WTC11 (cell line): ENCODE measurements around the gene SHC2. TPM values are rescaled to one million over a fixed set of nuclear protein-coding genes. Genes with fewer than 3 reads are reported as not detected.

Experiments
- ATAC-seq: fragments of 200-7000 bp; cut with Tn5 transposase; 2 replicates; pipeline ENCODE4 v1.10.0; 2021; ENCODE audit warnings: mild to moderate bottlenecking, moderate library complexity
- CTCF ChIA-PET: fragments of 300-600 bp; sonication (Branson Sonifier 250); formaldehyde crosslinking; loops from one replicate; lab custom pipeline; 2021; ENCODE audit warnings: antibody characterized with exemption; lab: Charles Lee
- POLR2A ChIA-PET: fragments of 350-600 bp; sonication (Branson Sonifier 250); formaldehyde crosslinking; loops from one replicate; lab custom pipeline; 2021; ENCODE audit warnings: antibody characterized with exemption; lab: Charles Lee
- DNase-seq: peaks from one replicate; pipeline ENCODE4 v3.0.0; 2021; ENCODE audit warnings: low spot score
- H3K27ac Mint-ChIP-seq: 2 replicates; pipeline ENCODE4 v1.8.0; 2021; ENCODE audit warnings: mixed read lengths
- H3K27me3 Mint-ChIP-seq: 2 replicates; pipeline ENCODE4 v1.8.0; 2021; ENCODE audit warnings: low read depth, mild to moderate bottlenecking, moderate library complexity, mixed read lengths
- H3K36me3 Mint-ChIP-seq: 2 replicates; pipeline ENCODE4 v1.8.0; 2021; ENCODE audit warnings: mixed read lengths
- H3K4me1 Mint-ChIP-seq: 2 replicates; pipeline ENCODE4 v1.8.0; 2022; ENCODE audit warnings: mixed read lengths
- H3K4me3 Mint-ChIP-seq: 2 replicates; pipeline ENCODE4 v1.8.0; 2021; ENCODE audit warnings: mild to moderate bottlenecking, moderate library complexity, mixed read lengths
- H3K9me3 Mint-ChIP-seq: 2 replicates; pipeline ENCODE4 v1.8.0; 2021; ENCODE audit warnings: mixed read lengths
- AFF4 ChIP-seq: sonication (generic); formaldehyde crosslinking; IDR thresholded peaks from 2 replicates; pipeline ENCODE4 v1.8.1; 2023; ENCODE audit warnings: mild to moderate bottlenecking, missing genetic modification reagents, borderline replicate concordance
- CDX4 ChIP-seq: fragments of 250-450 bp; sonication (Bioruptor Pico); IDR thresholded peaks from 2 replicates; pipeline ENCODE4 v1.9.0; 2021; ENCODE audit warnings: moderate library complexity, mild to moderate bottlenecking, inconsistent platforms, borderline replicate concordance
- CTCF ChIP-seq: fragments of 200-600 bp; IDR thresholded peaks from 2 replicates; pipeline ENCODE4 v1.8.0; 2022; ENCODE audit warnings: antibody characterized with exemption
- EMX1 ChIP-seq: fragments of 250-450 bp; sonication (Bioruptor Pico); IDR thresholded peaks from 2 replicates; pipeline ENCODE4 v1.8.0; 2021; ENCODE audit warnings: mild to moderate bottlenecking
- GABPB1 ChIP-seq: sonication (generic); formaldehyde crosslinking; IDR thresholded peaks from 2 replicates; pipeline ENCODE4 v1.8.1; 2023; ENCODE audit warnings: mild to moderate bottlenecking, missing genetic modification reagents
- GRHL2 ChIP-seq: fragments of 250-450 bp; sonication (Bioruptor Pico); IDR thresholded peaks from 2 replicates; pipeline ENCODE4 v1.8.0; 2022; ENCODE audit warnings: mild to moderate bottlenecking, moderate library complexity; ENCODE audit not compliant: insufficient replicate concordance, severe bottlenecking
- JUN ChIP-seq: sonication (generic); formaldehyde crosslinking; IDR thresholded peaks from 2 replicates; pipeline ENCODE4 v1.8.0; 2023; ENCODE audit warnings: mild to moderate bottlenecking, missing genetic modification reagents
- NFE2L1 ChIP-seq: sonication (generic); formaldehyde crosslinking; IDR thresholded peaks from 2 replicates; pipeline ENCODE4 v1.8.1; 2023; ENCODE audit warnings: missing genetic modification reagents
- SP1 ChIP-seq: sonication (generic); formaldehyde crosslinking; conservative IDR thresholded peaks from 2 replicates; pipeline ENCODE4 v1.8.1; 2022; ENCODE audit warnings: missing genetic modification reagents
- ZNF263 ChIP-seq: sonication (generic); formaldehyde crosslinking; IDR thresholded peaks from 2 replicates; pipeline ENCODE4 v1.8.1; 2022; ENCODE audit warnings: low read depth, mild to moderate bottlenecking, moderate library complexity, missing genetic modification reagents
- total RNA-seq: library from RNA; stranded (reverse); gene quantifications from 3 replicates; pipeline ENCODE4 v1.2.3, GENCODE V29; 2021
- TF ChIP-seq, protein P1 (sequence below): sonication (generic); formaldehyde crosslinking; IDR thresholded peaks from 2 replicates; pipeline ENCODE4 v1.8.1; 2023; ENCODE audit warnings: mild to moderate bottlenecking, missing genetic modification reagents
- TF ChIP-seq, protein P2 (sequence below): sonication (generic); formaldehyde crosslinking; IDR thresholded peaks from 2 replicates; pipeline ENCODE4 v1.8.0; 2022; ENCODE audit warnings: missing genetic modification reagents
- TF ChIP-seq, protein P3 (sequence below): sonication (generic); formaldehyde crosslinking; IDR thresholded peaks from 2 replicates; pipeline ENCODE4 v1.8.0; 2022; ENCODE audit warnings: mild to moderate bottlenecking, missing genetic modification reagents
- TF ChIP-seq, protein P4 (sequence below): sonication (generic); formaldehyde crosslinking; IDR thresholded peaks from 2 replicates; pipeline ENCODE4 v1.8.1; 2023; ENCODE audit warnings: mild to moderate bottlenecking, missing genetic modification reagents

SHC2 gene
- total RNA-seq, 1 experiment from 2014 or later = 8.4 TPM

DNA sequence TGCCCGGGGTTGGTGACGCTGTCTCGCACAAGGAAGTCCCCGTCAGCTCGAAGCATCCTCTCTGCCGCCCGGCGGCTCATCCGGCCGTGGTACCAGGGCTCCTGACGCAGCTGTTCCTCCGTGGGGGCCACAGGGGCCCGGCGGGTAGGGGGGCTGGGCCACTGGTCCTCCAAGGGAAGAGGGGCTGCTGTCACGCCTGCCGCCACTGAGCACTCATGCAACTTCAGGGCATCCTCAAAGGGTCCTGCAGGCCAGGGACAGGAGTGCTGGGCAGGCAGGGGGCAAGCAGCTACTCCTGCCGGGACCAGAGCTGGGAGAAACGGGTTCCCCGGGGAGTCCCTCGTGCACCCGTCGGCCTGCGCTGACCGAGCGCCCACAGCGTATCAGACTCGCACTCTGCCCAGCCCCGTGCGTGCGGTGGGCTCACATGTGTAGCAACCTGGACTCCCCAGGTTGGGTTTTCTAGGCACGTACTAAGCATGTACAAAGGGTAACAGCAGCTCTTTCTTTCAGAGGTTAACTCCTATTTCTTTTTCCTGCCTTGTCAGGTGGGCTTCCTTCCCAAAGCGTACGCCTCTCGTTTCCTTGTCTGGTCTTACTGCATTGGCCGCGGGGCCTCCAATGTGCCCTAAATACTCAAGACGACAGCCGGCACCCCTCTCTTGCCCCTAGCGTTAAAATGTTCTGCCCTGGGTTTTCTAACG, 38.5 kb downstream of the SHC2 start:
- ATAC-seq = no peak
- CTCF ChIA-PET = interaction anchor here (0.9 to 1.5 kb wide), 3 partner anchors 10 to 74 kb away, joined by 3 to 7 read pairs (median 3); no protein-coding TSS in a partner anchor
- Mint-ChIP-seq H3K4me3 (no peak overlapping the region), H3K9me3 (no peaks in the 10 kb centered on the region), H3K27ac (no peak overlapping the region), H3K27me3 (peaks cover 3% of the 10 kb centered on the region; the same call in 1 of the 2 replicates), H3K36me3 (no peaks in the 10 kb centered on the region), H3K4me1 (peaks cover 5% of the 10 kb centered on the region)
- DNase-seq = no peak
- TF ChIP-seq, protein P1, sequence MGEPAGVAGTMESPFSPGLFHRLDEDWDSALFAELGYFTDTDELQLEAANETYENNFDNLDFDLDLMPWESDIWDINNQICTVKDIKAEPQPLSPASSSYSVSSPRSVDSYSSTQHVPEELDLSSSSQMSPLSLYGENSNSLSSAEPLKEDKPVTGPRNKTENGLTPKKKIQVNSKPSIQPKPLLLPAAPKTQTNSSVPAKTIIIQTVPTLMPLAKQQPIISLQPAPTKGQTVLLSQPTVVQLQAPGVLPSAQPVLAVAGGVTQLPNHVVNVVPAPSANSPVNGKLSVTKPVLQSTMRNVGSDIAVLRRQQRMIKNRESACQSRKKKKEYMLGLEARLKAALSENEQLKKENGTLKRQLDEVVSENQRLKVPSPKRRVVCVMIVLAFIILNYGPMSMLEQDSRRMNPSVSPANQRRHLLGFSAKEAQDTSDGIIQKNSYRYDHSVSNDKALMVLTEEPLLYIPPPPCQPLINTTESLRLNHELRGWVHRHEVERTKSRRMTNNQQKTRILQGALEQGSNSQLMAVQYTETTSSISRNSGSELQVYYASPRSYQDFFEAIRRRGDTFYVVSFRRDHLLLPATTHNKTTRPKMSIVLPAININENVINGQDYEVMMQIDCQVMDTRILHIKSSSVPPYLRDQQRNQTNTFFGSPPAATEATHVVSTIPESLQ (CRISPR knock-in tag) = no peak
- POLR2A ChIA-PET = no interaction called here

DNA sequence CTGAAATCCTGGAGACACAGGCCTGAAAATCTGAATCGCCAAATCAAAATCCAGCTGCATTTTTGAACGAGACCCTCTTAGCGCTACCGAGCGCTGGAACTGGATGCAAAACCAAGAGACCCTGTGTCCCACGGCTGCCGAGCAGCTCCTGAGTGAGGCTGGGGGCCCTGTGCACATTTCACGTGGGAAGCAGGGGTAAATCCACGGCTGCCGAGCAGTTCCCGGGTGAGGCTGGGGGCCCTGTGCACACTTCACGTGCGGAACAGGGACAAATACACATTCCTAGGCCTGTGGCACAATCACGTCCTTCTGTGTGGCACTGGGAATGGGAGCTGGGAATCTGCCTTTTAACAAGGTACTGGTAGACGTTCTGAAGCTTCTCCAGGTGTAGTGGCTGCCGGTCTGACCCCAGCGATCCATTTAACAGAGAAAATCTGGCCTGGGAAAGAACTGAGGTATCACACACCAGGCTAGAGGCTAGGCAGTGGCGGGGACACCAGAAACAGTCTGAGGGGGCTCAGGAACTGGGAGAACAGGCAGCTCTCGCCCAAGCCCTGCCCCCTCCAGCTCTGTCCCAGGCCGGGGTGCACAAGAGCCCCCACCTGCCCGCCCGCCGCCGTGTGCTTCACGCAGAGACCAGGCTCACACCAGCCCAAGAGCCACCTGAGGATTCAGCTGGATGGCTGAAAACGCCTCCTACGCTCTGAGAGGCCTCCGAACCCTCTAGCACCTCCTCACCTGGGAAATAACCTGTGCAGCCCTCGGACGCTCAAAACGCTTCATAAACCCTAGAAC, 40.9 kb downstream of the SHC2 start:
- CTCF ChIA-PET = interaction anchor here (0.8 to 1.3 kb wide), 4 partner anchors 69 to 91 kb away, joined by 3 read pairs; no protein-coding TSS in a partner anchor
- DNase-seq = no peak
- no peak for TF ChIP-seq SP1
- TF ChIP-seq GABPB1 (CRISPR knock-in tag) = no peak
- TF ChIP-seq, protein P2, sequence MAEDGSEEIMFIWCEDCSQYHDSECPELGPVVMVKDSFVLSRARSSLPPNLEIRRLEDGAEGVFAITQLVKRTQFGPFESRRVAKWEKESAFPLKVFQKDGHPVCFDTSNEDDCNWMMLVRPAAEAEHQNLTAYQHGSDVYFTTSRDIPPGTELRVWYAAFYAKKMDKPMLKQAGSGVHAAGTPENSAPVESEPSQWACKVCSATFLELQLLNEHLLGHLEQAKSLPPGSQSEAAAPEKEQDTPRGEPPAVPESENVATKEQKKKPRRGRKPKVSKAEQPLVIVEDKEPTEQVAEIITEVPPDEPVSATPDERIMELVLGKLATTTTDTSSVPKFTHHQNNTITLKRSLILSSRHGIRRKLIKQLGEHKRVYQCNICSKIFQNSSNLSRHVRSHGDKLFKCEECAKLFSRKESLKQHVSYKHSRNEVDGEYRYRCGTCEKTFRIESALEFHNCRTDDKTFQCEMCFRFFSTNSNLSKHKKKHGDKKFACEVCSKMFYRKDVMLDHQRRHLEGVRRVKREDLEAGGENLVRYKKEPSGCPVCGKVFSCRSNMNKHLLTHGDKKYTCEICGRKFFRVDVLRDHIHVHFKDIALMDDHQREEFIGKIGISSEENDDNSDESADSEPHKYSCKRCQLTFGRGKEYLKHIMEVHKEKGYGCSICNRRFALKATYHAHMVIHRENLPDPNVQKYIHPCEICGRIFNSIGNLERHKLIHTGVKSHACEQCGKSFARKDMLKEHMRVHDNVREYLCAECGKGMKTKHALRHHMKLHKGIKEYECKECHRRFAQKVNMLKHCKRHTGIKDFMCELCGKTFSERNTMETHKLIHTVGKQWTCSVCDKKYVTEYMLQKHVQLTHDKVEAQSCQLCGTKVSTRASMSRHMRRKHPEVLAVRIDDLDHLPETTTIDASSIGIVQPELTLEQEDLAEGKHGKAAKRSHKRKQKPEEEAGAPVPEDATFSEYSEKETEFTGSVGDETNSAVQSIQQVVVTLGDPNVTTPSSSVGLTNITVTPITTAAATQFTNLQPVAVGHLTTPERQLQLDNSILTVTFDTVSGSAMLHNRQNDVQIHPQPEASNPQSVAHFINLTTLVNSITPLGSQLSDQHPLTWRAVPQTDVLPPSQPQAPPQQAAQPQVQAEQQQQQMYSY = no peak
- no peak for TF ChIP-seq JUN
- TF ChIP-seq CTCF = no peak
- TF ChIP-seq CDX4 (CRISPR knock-in tag) = no peak
- TF ChIP-seq ZNF263 (CRISPR knock-in tag) = no peak
- TF ChIP-seq, protein P3, sequence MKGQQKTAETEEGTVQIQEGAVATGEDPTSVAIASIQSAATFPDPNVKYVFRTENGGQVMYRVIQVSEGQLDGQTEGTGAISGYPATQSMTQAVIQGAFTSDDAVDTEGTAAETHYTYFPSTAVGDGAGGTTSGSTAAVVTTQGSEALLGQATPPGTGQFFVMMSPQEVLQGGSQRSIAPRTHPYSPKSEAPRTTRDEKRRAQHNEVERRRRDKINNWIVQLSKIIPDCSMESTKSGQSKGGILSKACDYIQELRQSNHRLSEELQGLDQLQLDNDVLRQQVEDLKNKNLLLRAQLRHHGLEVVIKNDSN (CRISPR knock-in tag) = no peak
- no peak for TF ChIP-seq GRHL2 (CRISPR knock-in tag)
- TF ChIP-seq AFF4 (CRISPR knock-in tag) = no peak
- TF ChIP-seq, protein P1 (CRISPR knock-in tag) = no peak
- TF ChIP-seq EMX1 (CRISPR knock-in tag) = no peak
- no peak for TF ChIP-seq NFE2L1 (CRISPR knock-in tag)
- TF ChIP-seq, protein P4, sequence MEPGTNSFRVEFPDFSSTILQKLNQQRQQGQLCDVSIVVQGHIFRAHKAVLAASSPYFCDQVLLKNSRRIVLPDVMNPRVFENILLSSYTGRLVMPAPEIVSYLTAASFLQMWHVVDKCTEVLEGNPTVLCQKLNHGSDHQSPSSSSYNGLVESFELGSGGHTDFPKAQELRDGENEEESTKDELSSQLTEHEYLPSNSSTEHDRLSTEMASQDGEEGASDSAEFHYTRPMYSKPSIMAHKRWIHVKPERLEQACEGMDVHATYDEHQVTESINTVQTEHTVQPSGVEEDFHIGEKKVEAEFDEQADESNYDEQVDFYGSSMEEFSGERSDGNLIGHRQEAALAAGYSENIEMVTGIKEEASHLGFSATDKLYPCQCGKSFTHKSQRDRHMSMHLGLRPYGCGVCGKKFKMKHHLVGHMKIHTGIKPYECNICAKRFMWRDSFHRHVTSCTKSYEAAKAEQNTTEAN (CRISPR knock-in tag) = no peak

More for the DNA sequence above, 40.9 kb downstream of the SHC2 start:
- no peaks in the 10 kb centered on the region; the same call in 1 of the 2 replicates for H3K27me3 Mint-ChIP-seq
- no peak for ATAC-seq
- no peak overlapping the region for H3K27ac Mint-ChIP-seq
- no peak overlapping the region for H3K4me3 Mint-ChIP-seq
- peaks cover 10% of the 10 kb centered on the region for H3K4me1 Mint-ChIP-seq
- POLR2A ChIA-PET = interaction anchor here (0.5 to 0.8 kb wide), 2 partner anchors 10 to 1111 kb away, joined by 3 to 5 read pairs; no protein-coding TSS in a partner anchor
- no peaks in the 10 kb centered on the region for H3K36me3 Mint-ChIP-seq
- no peaks in the 10 kb centered on the region for H3K9me3 Mint-ChIP-seq
